GM18870 (cell line): ENCODE measurements around the gene QKI.

Experiments
- ATAC-seq: cut with Tn5 transposase; IDR thresholded peaks from one replicate; pipeline ENCODE4 v1.9.1; 2021; ENCODE audit warnings: moderate library complexity; ENCODE audit not compliant: unreplicated experiment

QKI gene

GRCh38 chr6:163605385-163606097 is 191.0 kb downstream of the QKI start:
- no peak for ATAC-seq

DNA sequence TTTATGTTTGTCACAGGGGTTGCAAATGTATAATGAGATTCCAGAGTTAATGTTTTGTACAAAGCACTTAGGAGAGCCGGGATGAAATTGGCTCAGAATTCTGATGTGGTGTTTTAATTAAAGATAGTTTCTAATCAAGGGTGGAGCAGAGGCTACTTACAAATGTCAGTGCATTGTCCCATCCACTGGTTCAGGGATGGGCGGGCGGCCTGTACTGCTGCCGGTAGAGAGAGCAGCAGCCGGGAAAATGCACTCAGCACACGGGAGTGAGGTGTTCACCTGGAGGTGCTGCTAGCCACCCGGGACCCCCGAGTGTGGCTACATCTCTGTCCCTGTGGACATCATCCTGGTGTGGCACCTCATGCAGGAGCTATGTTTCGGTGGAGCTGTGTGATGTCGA is 193.3 kb downstream of the QKI start:
- no peak for ATAC-seq

DNA sequence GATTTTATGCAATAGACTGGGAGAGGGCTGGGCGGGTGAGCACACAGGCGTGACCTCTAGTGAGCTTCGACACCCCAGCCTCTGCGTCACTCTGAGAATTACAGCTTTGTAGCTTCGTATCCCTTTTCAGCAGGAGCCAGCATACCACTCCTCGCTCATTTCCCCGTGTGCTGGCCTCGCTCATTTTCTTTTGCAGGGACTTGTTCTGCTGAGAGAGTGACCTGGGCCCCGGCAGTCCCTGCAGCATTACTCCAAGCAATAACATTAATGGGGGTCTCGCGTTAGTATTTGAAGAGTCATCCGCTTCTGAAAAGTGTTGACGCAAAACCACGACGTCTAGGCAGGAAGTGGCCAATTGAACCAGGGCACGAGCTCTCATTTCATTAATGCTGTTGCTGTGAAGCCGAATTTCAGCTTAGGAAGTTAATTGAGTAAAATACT is 193.7 kb downstream of the QKI start:
- ATAC-seq: no peak

GRCh38 chr6:163612200-163612599 is 197.7 kb downstream of the QKI start:
- no peak for ATAC-seq

DNA sequence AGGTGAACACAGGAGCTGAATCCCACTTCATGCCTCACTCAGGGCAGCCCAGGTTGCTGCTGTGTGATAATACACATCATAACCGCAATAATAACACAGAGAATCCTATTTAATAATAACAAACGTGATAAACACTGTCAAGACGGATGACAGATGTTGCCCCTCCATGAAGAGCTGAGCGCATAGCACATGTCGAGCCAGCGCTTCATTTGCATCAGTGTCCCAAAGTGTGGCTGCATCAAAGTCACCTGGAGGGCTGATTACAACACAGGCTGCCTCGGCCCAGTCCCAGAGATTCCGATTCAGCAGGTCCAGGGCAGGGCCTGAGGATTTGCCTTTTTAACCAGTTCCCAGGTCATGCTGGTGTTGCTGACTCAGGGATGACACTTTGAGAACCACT is 198.5 kb downstream of the QKI start:
- ATAC-seq: no peak

DNA sequence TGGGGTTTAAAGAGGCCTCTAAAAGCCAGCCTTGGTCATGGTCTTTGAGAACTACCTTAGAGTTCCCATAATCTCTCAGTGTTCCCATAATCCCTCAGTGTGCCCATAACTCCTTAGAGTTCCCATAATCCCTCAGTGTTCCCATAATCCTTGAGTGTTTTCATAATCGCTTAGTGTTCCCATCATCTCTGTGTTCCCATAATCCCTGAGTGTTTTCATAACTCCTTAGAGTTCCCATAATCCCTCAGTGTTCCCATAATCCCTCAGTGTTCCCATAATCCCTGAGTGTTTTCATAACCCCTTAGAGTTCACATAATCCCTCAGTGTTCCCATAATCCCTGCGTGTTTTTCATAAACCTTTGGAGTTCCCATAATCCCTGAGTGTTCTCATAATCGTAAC is 199.2 kb downstream of the QKI start:
- ATAC-seq: no peak

DNA sequence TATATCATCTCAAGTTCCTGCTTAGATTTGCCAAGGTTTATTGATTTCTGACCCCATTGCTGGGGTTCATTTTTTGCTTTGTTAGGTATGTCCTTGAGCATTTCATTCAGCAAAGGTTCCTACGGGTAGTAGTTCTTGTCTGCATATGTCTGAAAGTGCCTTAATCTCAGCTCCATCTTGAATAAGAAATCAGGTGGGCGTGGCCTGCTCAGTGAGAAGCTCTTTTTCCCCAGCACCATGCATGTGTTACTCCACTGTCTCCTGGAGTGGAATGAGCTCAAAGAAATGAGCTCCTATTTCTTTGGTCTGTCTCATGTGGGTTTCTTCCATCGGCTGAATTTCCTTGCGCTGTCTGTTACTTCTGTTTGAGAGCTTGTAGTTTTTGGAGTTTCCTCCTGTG is 201.9 kb downstream of the QKI start:
- ATAC-seq: no peak

DNA sequence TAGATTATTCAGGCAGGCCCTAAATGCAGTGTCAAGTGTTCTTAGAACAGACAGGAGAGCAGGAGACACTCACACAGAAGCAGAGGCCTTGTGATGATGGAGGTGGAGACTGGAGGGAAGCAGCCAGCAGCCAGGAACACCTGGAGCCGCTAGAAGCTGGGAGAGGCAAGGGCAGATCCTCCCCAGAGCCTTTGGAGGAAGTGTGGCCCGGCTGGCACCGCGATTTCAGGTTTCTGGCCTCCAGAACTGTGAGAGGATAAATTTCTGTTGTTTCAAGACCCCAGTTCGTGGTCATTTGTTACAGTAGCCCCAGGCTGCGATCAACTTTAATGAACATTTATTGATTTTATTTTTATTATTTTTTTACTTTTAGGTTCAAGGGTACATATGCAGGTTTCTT is 203.0 kb downstream of the QKI start:
- ATAC-seq: no peak

- no peak for ATAC-seq
Measured at GRCh38 chr6:163620101-163620500, 205.6 kb downstream of the QKI start.

GRCh38 chr6:163620670-163621330 is 206.3 kb downstream of the QKI start:
- ATAC-seq: peak; percentile 69

- ATAC-seq: no peak
Measured at GRCh38 chr6:163625265-163625664, 210.7 kb downstream of the QKI start.

DNA sequence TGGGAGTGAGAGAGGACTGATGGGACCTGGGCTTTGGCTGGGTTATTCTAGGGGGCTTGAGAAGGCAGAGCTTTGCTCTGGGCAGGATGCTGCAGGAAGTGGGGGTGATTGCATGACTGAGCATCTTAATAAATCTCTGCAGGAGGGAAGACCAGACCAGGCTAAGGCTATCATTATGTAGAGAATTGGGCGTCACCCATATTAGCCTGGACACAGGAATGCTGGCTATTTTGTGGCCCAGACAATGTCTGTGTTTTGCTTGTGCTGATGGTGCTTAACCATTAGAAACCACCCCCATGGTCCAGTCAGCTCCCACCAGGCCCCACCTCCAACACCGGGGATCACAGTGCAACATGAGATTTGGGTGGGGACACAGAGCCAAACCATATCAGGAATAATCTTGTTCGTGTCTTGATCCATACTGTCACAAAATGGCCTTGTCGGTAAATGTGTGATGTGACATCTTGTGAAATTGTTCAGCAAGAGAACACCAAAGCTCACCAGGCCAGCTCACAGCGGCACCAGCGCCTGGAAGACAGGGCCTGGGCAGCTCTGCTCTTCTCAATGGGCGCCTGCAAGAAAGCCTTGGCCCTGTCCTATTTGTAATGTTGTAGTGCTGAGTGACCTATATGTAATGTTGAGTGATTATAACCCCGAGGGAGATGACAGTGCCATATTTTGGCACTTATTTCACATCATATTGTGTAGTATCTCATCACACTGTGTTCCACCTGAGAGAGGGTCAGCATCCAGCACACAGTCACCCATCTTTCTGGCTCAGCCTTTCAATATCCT is 211.8 kb downstream of the QKI start:
- ATAC-seq: no peak

- no peak for ATAC-seq
Measured at GRCh38 chr6:163627274-163628062, 212.9 kb downstream of the QKI start.
